Fibroblast of lung (primary cell): Measurements from ENCODE around the gene TMED4. TPM values are rescaled to one million over a fixed set of nuclear protein-coding genes. Genes with fewer than 3 reads are reported as not detected.
"Not testable (repeated sequence)": the region's sequence is repeated elsewhere in the genome, so short reads cannot be mapped to it uniquely, and the experiment has no call there.

ENCODE experiments used
- DNase-seq, 2 donors: peaks; one replicate each; pipeline versions ENCODE4 v3.0.0 to v3.0.0-alpha.2; 2010; ENCODE audit warnings: low read depth in 2 of 2
- H2AFZ ChIP-seq: 2 replicates; pipeline ENCODE4 v1.5.1; 2012; ENCODE audit warnings: low read length, control low read depth, inconsistent platforms
- H3K27ac ChIP-seq: 2 replicates; pipeline ENCODE4 v1.5.1; 2011; ENCODE audit warnings: low read length, control low read depth; ENCODE audit not compliant: insufficient read depth
- H3K27me3 ChIP-seq: 2 replicates; pipeline ENCODE4 v1.5.1; 2011; ENCODE audit warnings: mild to moderate bottlenecking, low read length; ENCODE audit not compliant: control insufficient read depth, insufficient read depth
- H3K36me3 ChIP-seq: 2 replicates; pipeline ENCODE4 v1.5.1; 2011; ENCODE audit warnings: low read length; ENCODE audit not compliant: control insufficient read depth, insufficient read depth
- H3K4me1 ChIP-seq: 2 replicates; pipeline ENCODE4 v1.5.1; 2011; ENCODE audit warnings: low read length; ENCODE audit not compliant: control insufficient read depth, insufficient read depth; ENCODE audit errors: extremely low read depth
- H3K4me2 ChIP-seq: 2 replicates; pipeline ENCODE4 v1.5.1; 2011; ENCODE audit warnings: low read length, control low read depth; ENCODE audit not compliant: insufficient read depth; ENCODE audit errors: extremely low read depth
- H3K4me3 ChIP-seq, 4 experiments: fragments of 200-600 bp in 1 of 4; sonication (generic) in 1 of 4; replicated peaks in 1 of 4; 2 replicates each; pipeline ENCODE4 v1.5.1; 2011 to 2016; ENCODE audit warnings: low read length in 4 of 4, low read depth in 3 of 4, mild to moderate bottlenecking in 3 of 4, control low read depth in 2 of 4, inconsistent platforms in 1 of 4, mixed read lengths in 1 of 4; ENCODE audit not compliant: insufficient read depth in 1 of 4; ENCODE audit errors: control extremely low read depth in 1 of 4
- H3K79me2 ChIP-seq: 2 replicates; pipeline ENCODE4 v1.5.1; 2012; ENCODE audit warnings: mild to moderate bottlenecking, low read length, inconsistent platforms; ENCODE audit not compliant: control insufficient read depth, insufficient read depth
- H3K9ac ChIP-seq: 2 replicates; pipeline ENCODE4 v1.5.1; 2011; ENCODE audit warnings: mild to moderate bottlenecking, low read length, control low read depth; ENCODE audit not compliant: insufficient read depth
- H3K9me3 ChIP-seq: 2 replicates; pipeline ENCODE4 v1.5.1; 2012; ENCODE audit warnings: low read depth, low read length; ENCODE audit not compliant: control insufficient read depth, insufficient read depth
- H4K20me1 ChIP-seq: 2 replicates; pipeline ENCODE4 v1.5.1; 2011; ENCODE audit warnings: low read length; ENCODE audit not compliant: control insufficient read depth, insufficient read depth; ENCODE audit errors: extremely low read depth
- CTCF ChIP-seq, 2 donors: IDR thresholded peaks in 1 of 2; conservative IDR thresholded peaks in 1 of 2; 1 replicate in 1 of 2; 2 replicates in 1 of 2; pipeline ENCODE4 v1.5.1; 2011 to 2012; ENCODE audit warnings: low read length in 2 of 2, control low read depth in 1 of 2, inconsistent platforms in 1 of 2, low read depth in 1 of 2, mild to moderate bottlenecking in 1 of 2
- EZH2 ChIP-seq: IDR thresholded peaks from 2 replicates; pipeline ENCODE4 v1.5.1; 2012; ENCODE audit warnings: low read length, control low read depth, mild to moderate bottlenecking; ENCODE audit errors: missing control alignments
- polyA plus RNA-seq, 2 donors: library from polyadenylated mRNA; depleted of rRNA in 1 of 2; stranded (reverse) in 1 of 2; unstranded in 1 of 2; fragments of >200 nt; gene quantifications; 2 replicates each; pipeline ENCODE4 v1.2.1, GENCODE V29; 2011 to 2012; ENCODE audit warnings: missing spikeins in 1 of 2
- total RNA-seq: library from RNA; depleted of rRNA; stranded (reverse); fragments of >200 nt; gene quantifications from 2 replicates; pipeline ENCODE4 v1.2.1, GENCODE V29; 2014

Gene TMED4
- total and polyA plus RNA-seq, 2 donors (not counting 1 experiment from before 2014, with no cell fraction given) = 74.5 to 101 TPM

GRCh38 chr7:44557485-44557884 lies 24.5 kb downstream of the TMED4 start:
- Histone ChIP-seq H3K36me3 (no peaks in the 10 kb centered on the region), H3K79me2 (no peaks in the 10 kb centered on the region), H4K20me1 (no peaks in the 10 kb centered on the region), H3K4me2 (no peak overlapping the region), H3K4me1 (no peaks in the 10 kb centered on the region), H2AFZ (no peak overlapping the region), H3K27ac (no peak overlapping the region), H3K9me3 (no peaks in the 10 kb centered on the region), H3K9ac (no peak overlapping the region), H3K27me3 (no peaks in the 10 kb centered on the region), H3K4me3 (no peak overlapping the region)
- TF ChIP-seq CTCF (conservative IDR thresholded peaks at IDR 0.05 in 1 of 2, IDR thresholded peaks at IDR 0.05 in 1 of 2; ENCODE audit: low read depth in 1 of 2, low read length in 2 of 2) (no peak), EZH2 (no peak)
- no peak for DNase-seq

- Histone ChIP-seq H3K9me3 (no peaks in the 10 kb centered on the region), H3K79me2 (no peaks in the 10 kb centered on the region), H3K36me3 (no peaks in the 10 kb centered on the region), H2AFZ (no peak overlapping the region), H3K27ac (no peak overlapping the region), H3K4me2 (no peak overlapping the region), H3K4me3 (no peak overlapping the region), H3K9ac (no peak overlapping the region), H3K4me1 (no peaks in the 10 kb centered on the region), H4K20me1 (no peaks in the 10 kb centered on the region), H3K27me3 (no peaks in the 10 kb centered on the region)
- no peak for TF ChIP-seq EZH2
- no peak for TF ChIP-seq CTCF (conservative IDR thresholded peaks at IDR 0.05 in 1 of 2, IDR thresholded peaks at IDR 0.05 in 1 of 2; ENCODE audit: low read depth in 1 of 2, low read length in 2 of 2)
- DNase-seq = no peak
Measured at GRCh38 chr7:44555350-44555749, 26.7 kb downstream of the TMED4 start.

- not testable (repeated sequence) for H3K4me1 ChIP-seq, H4K20me1 ChIP-seq, H3K9ac ChIP-seq, H3K27ac ChIP-seq, H3K4me2 ChIP-seq, H2AFZ ChIP-seq, H3K36me3 ChIP-seq, H3K4me3 ChIP-seq, H3K79me2 ChIP-seq, DNase-seq, H3K9me3 ChIP-seq, H3K27me3 ChIP-seq
Measured at GRCh38 chr7:44552473-44553005, 29.5 kb downstream of the TMED4 start.
